Coronary artery (tissue), 2 donors: ENCODE measurements around the gene PHACTR4.

Experiments used
- DNase-seq: peaks from one replicate; pipeline ENCODE4 v3.0.0-alpha.2; 2017; ENCODE audit warnings: low spot score
- H3K27ac ChIP-seq, 2 donors: fragments of 200-600 bp; sonication (generic); one replicate each; pipeline ENCODE4 v1.5.1; 2016 to 2019
- H3K4me3 ChIP-seq: fragments of 200-600 bp; sonication (generic); 2 replicates; pipeline ENCODE4 v1.5.1; 2016; ENCODE audit warnings: mild to moderate bottlenecking, moderate library complexity
- TF ChIP-seq, protein P1 (sequence below): fragments of 200-600 bp; sonication (generic); IDR thresholded peaks from one replicate; pipeline ENCODE4 v1.5.1; 2019; ENCODE audit warnings: antibody characterized with exemption

The PHACTR4 gene

DNA sequence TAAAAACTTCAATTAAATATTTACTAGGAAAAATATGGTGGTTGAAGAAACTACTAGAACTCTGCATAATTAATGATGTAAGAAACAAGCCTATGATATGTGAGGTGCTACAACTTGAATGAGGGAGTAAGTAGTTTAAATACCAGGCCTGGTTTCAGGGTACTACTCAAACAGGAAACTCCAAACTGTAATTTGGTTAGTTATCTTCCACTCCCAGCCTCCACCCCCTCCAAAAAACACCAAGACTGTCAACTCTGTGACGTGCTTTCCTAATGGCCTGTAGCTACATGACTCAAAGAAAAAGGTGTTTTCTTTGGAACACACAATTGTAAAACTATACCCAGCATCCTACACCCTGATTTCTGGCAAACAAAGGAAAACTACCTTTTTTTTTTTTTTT, 80.4 kb downstream of the PHACTR4 start:
- Histone ChIP-seq H3K4me3 (no peak overlapping the region), H3K27ac (no peak overlapping the region)
- TF ChIP-seq, protein P1, sequence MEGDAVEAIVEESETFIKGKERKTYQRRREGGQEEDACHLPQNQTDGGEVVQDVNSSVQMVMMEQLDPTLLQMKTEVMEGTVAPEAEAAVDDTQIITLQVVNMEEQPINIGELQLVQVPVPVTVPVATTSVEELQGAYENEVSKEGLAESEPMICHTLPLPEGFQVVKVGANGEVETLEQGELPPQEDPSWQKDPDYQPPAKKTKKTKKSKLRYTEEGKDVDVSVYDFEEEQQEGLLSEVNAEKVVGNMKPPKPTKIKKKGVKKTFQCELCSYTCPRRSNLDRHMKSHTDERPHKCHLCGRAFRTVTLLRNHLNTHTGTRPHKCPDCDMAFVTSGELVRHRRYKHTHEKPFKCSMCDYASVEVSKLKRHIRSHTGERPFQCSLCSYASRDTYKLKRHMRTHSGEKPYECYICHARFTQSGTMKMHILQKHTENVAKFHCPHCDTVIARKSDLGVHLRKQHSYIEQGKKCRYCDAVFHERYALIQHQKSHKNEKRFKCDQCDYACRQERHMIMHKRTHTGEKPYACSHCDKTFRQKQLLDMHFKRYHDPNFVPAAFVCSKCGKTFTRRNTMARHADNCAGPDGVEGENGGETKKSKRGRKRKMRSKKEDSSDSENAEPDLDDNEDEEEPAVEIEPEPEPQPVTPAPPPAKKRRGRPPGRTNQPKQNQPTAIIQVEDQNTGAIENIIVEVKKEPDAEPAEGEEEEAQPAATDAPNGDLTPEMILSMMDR, result no peak
- no peak for DNase-seq

DNA sequence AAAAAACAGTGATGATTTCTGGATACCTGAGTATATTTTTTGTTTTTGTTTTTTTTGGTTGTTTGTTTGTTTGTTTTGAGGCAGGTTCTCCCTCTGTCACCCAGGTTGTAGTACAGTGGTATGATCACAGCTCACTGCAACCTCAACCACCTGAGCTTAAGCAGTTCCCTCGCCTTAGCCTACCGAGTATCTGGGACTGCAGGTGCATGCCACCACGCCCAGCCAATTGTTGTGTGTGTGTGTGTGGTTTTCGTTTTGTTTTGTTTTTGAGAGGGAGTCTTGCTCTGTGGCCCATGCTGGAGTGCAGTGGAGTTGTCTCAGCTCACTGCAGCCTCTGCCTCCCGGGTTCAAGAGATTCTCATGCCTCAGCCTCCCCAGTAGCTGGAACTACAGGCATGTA, 81.0 kb downstream of the PHACTR4 start:
- no peak for DNase-seq
- H3K4me3 ChIP-seq, result no peak overlapping the region
- H3K27ac ChIP-seq, result no peak overlapping the region
- TF ChIP-seq, protein P1, result no peak

DNA sequence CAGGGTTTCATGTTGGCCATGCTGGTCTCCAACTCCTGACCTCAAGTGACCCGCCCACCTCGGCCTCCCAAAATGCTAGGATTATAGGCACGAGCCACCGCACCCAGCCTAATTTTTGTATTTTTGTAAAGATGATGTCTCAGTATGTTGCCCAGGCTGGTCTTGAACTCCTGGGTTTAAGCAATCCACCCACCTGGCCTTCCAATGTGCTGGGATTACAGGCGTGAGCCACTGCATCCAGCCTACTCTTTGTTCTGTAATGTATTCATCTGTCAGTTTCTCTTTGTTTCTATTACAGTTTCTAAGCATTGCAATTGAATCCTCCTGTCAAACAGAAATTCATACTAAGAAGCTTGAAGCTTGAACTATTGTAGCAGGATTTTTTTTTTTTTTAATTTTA, 81.5 kb downstream of the PHACTR4 start:
- Histone ChIP-seq H3K4me3 (no peak overlapping the region), H3K27ac (no peak overlapping the region)
- DNase-seq, result no peak
- TF ChIP-seq, protein P1, result no peak

DNA sequence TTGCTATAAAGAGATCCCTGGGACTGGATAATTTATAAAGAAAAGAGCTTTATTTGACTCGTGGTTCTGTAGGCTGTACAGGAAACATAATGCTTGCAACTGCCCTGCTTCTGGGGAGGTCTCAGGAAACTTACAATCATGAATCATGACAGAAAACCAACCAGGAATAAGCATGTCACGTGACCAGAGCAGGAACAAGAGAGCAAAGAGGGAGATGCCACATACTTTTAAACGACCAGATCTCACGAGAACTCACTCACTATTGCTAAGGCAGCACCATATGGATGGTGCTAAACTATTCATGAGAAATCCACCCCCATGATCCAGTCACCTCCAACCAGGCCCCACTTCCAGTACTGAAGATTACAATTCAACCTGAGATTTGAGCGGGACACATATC, 86.5 kb downstream of the PHACTR4 start:
- peak overlapping the region in 1 of 2 donors; percentile 7 for H3K27ac ChIP-seq
- DNase-seq, result no peak
- TF ChIP-seq, protein P1, result no peak
- H3K4me3 ChIP-seq, result no peak overlapping the region

DNA sequence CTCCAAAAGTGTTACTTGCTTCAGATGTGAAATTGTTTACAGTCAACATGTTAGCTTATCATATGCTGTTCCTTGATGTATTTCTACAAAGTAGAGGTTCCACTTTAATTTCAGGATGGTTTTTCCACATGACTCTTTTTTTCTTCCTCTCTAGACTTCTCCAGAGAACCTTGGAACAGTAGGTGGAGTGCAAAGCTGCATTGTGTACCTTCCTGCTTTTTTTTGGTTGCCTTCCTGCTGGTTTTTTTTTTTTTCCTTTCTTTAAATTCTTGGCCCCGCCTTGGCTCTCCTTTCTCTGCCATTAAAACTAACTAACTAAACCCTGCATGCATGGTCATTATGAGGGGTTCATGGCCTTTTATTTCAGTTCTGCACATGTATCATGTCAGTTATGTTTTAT, 88.1 kb downstream of the PHACTR4 start:
- TF ChIP-seq, protein P1, result no peak
- DNase-seq, result no peak
- no peak overlapping the region for H3K4me3 ChIP-seq
- no peak overlapping the region for H3K27ac ChIP-seq

DNA sequence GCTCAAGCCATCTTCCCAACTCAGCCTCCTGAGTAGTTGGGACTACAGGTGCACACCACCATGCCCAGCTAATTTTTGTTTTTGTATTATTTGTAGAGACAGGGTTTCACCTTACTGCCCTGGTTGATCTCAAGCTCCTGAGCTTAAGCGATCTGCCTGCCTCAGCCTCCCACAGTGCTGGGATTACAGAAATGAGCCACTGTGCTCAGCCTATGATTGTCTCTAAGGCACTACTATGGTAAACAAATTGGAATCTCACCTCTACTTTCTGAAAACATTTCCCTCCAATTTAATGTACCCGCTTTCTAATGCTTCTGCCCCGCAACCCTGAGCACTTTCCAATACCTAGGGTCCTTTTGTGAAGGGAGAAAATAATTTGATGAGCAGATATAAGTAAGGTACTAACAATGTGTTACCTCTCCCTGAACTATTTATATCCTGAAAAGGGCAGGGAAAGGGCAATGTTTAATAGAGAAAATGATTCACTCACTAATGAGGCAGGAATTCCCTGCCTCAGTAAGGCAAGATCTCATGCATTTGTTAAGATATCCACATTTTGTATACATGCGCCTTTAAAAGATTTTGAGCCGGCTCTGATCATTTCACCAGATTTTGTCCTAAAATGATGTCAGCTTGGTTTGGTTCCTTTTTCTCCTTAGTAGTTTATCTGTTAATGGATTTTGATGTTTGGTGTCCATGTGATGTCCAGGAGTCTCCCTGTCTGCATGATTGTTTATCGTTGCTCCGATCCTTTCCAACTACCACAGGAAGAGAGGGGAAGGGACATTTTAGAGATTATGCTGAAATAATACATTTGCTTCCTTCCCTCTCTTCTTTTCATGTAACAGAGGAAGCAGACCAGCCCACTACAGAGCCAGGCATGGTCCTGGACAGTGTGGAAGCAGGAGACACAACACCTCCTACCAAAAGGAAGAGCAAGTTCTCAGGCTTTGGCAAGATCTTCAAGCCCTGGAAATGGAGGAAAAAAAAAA, 89.0 kb downstream of the PHACTR4 start:
- TF ChIP-seq, protein P1, result no peak
- H3K27ac ChIP-seq, result no peak overlapping the region
- no peak for DNase-seq
- no peak overlapping the region for H3K4me3 ChIP-seq
